Testis (tissue), 3 donors: Measurements from ENCODE around the gene CEP131. TPM values are rescaled to one million over a fixed set of nuclear protein-coding genes. Genes with fewer than 3 reads are reported as not detected.

Experiments used
- DNase-seq: peaks from one replicate; pipeline ENCODE4 v3.0.0-alpha.2; 2019
- H3K27ac ChIP-seq, 2 donors: fragments of 200-600 bp; sonication (generic); one replicate each; pipeline ENCODE4 v1.5.1; 2019
- H3K27me3 ChIP-seq: fragments of 200-600 bp; sonication (generic); one replicate; pipeline ENCODE4 v1.5.1; 2019
- H3K36me3 ChIP-seq: fragments of 200-600 bp; sonication (generic); one replicate; pipeline ENCODE4 v1.5.1; 2017; ENCODE audit warnings: low read depth; ENCODE audit errors: missing control alignments
- H3K4me1 ChIP-seq: fragments of 200-600 bp; sonication (generic); one replicate; pipeline ENCODE4 v1.5.1; 2019
- H3K4me3 ChIP-seq, 2 donors: fragments of 200-600 bp; sonication (generic); one replicate each; pipeline ENCODE4 v1.5.1; 2017 to 2019
- H3K9me3 ChIP-seq: fragments of 200-600 bp; sonication (generic); one replicate; pipeline ENCODE4 v1.5.1; 2017
- POLR2A ChIP-seq: fragments of 450-650 bp; IDR thresholded peaks from one replicate; pipeline ENCODE4 v1.6.1; 2017; ENCODE audit warnings: antibody characterized with exemption, mild to moderate bottlenecking, moderate library complexity
- WGBS, 2 donors: methylation state at CpG; one replicate each; pipeline ENCODE4 v1.1.5; 2018; 5-methylcytosine and 5-hydroxymethylcytosine counted together
- intact Hi-C: fragments of 100-400 bp; cut with DNase I; formaldehyde crosslinking; loops from one replicate; pipeline ENCODE4 v1.15.1; 2023; ENCODE audit warnings: low total_unique reads
- polyA plus RNA-seq: library from polyadenylated mRNA; stranded (reverse); fragments of 350-450 nt; fragmentation: Illumina TruSeq; extraction: RNeasy Lipid Tissue Mini Kit (QIAGEN cat#74804); gene quantifications from one replicate; pipeline ENCODE4 v1.2.3, GENCODE V29; 2014; ENCODE audit warnings: low read depth, low replicate concordance; ENCODE audit not compliant: insufficient read depth
- total RNA-seq, 2 donors: library from RNA; depleted of rRNA; stranded (reverse); fragments of >200 nt; gene quantifications; one replicate each; pipeline ENCODE4 v1.2.3, GENCODE V29; 2016
- TF ChIP-seq, protein P1 (sequence below), 3 experiments: fragments of 450-650 bp in 2 of 3; fragments of 200-600 bp in 1 of 3; sonication (generic) in 1 of 3; IDR thresholded peaks; one replicate each; pipeline ENCODE4 v1.5.1; 2016 to 2019; ENCODE audit warnings: antibody characterized with exemption in 3 of 3, mild to moderate bottlenecking in 2 of 3, moderate library complexity in 1 of 3

CEP131 gene
- total and polyA plus RNA-seq, 3 donors from 2014 or later, result 28.9 to 48.7 (median 42.9) TPM

GRCh38 chr17:81194941-81195901 is 27.5 kb downstream of the CEP131 start:
- WGBS, 2 donors, result 86 to 100% methylated on average over 5 to 36 of the region's 37 CpGs

GRCh38 chr17:81194225-81194760 is 28.5 kb downstream of the CEP131 start:
- TF ChIP-seq, protein P1, sequence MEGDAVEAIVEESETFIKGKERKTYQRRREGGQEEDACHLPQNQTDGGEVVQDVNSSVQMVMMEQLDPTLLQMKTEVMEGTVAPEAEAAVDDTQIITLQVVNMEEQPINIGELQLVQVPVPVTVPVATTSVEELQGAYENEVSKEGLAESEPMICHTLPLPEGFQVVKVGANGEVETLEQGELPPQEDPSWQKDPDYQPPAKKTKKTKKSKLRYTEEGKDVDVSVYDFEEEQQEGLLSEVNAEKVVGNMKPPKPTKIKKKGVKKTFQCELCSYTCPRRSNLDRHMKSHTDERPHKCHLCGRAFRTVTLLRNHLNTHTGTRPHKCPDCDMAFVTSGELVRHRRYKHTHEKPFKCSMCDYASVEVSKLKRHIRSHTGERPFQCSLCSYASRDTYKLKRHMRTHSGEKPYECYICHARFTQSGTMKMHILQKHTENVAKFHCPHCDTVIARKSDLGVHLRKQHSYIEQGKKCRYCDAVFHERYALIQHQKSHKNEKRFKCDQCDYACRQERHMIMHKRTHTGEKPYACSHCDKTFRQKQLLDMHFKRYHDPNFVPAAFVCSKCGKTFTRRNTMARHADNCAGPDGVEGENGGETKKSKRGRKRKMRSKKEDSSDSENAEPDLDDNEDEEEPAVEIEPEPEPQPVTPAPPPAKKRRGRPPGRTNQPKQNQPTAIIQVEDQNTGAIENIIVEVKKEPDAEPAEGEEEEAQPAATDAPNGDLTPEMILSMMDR (IDR thresholded peaks at IDR 0.05), result no peak
- no peak for TF ChIP-seq POLR2A
- DNase-seq, result no peak
- intact Hi-C loops, result no loop called here
- Histone ChIP-seq H3K27me3 (no peaks in the 10 kb centered on the region), H3K4me3 (no peak overlapping the region), H3K4me1 (peaks cover 7% of the 10 kb centered on the region), H3K27ac (no peak overlapping the region), H3K36me3 (no peaks in the 10 kb centered on the region), H3K9me3 (no peaks in the 10 kb centered on the region)
- 96 to 99% methylated on average over 11 to 21 of the region's 21 CpGs for WGBS, 2 donors

More at GRCh38 chr17:81194941-81195901, 27.5 kb downstream of the CEP131 start:
- Histone ChIP-seq H3K9me3 (no peaks in the 10 kb centered on the region), H3K27me3 (no peaks in the 10 kb centered on the region), H3K36me3 (no peaks in the 10 kb centered on the region), H3K4me1 (peaks cover 15% of the 10 kb centered on the region), H3K4me3 (no peak overlapping the region), H3K27ac (no peak overlapping the region)
- no peak for TF ChIP-seq POLR2A
- TF ChIP-seq, protein P1 (IDR thresholded peaks at IDR 0.05), result no peak
- intact Hi-C loops, result no loop called here
- DNase-seq, result no peak

GRCh38 chr17:81193470-81194224 is 29.1 kb downstream of the CEP131 start:
- TF ChIP-seq POLR2A, result no peak
- TF ChIP-seq, protein P1 (IDR thresholded peaks at IDR 0.05), result no peak
- intact Hi-C loops, result no loop called here
- no peaks in the 10 kb centered on the region for H3K27me3 ChIP-seq

GRCh38 chr17:81193051-81193410 is 29.7 kb downstream of the CEP131 start:
- H3K4me3 ChIP-seq, result no peak overlapping the region
- no peak for TF ChIP-seq POLR2A
- TF ChIP-seq, protein P1 (IDR thresholded peaks at IDR 0.05), result no peak
- no peak overlapping the region for H3K27ac ChIP-seq
- WGBS, 2 donors, result 93% methylated on average over 17 of the region's 17 CpGs; no CpG with 5 or more reads in 1 of the 2 donors
- no peaks in the 10 kb centered on the region for H3K4me1 ChIP-seq
- no peak for DNase-seq
- intact Hi-C loops, result no loop called here
- no peaks in the 10 kb centered on the region for H3K36me3 ChIP-seq
- no peaks in the 10 kb centered on the region for H3K27me3 ChIP-seq
- no peaks in the 10 kb centered on the region for H3K9me3 ChIP-seq

More at GRCh38 chr17:81193470-81194224, 29.1 kb downstream of the CEP131 start:
- H3K36me3 ChIP-seq, result no peaks in the 10 kb centered on the region
- peaks cover under 1% of the 10 kb centered on the region for H3K4me1 ChIP-seq
- WGBS, 2 donors, result 85 to 94% methylated on average over 20 to 38 of the region's 38 CpGs
- DNase-seq, result no peak
- H3K4me3 ChIP-seq, result no peak overlapping the region
- no peak overlapping the region for H3K27ac ChIP-seq
- H3K9me3 ChIP-seq, result no peaks in the 10 kb centered on the region
